ENCODE results near the gene CLASP1. TPM values are rescaled to one million over a fixed set of nuclear protein-coding genes. Genes with fewer than 3 reads are reported as not detected.

Gene CLASP1
- total and polyA plus RNA-seq, 2 of the 8 experiments (the other 6 are each of a cell fraction or from before 2014, with no cell fraction given), result 7.3 to 53.9 TPM

DNA sequence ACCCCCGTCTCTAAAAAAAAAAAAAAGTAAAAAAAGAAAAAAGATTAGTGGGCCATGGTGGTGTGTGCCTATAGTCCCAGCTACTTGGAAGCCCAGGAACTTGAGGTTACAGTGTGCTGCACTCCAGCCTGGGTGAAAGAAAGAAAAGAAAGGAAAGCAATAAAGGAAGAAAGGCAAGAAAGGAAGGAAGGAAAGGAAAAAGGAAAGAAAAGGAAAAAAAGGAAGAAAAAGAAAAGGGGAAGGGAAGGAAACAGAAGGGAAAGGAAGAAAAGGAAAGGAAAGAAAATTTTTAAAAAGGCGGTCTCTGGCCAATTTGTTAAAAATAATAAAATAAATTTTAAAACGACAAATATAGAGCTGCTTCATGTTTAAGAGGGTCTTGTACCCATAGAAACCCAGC lies 192.9 kb downstream of the CLASP1 start:
- 88% methylated on average over 3 of the region's 3 CpGs; no CpG with 5 or more reads in 1 of the 2 experiments for WGBS, 2 experiments (ENCODE audit: extremely low coverage in 1 of 2, insufficient coverage in 1 of 2, insufficient read length in 1 of 2, insufficient replicate concordance in 2 of 2, low coverage in 1 of 2, low lambda C conversion rate in 2 of 2, missing lambda C conversion rate in 1 of 2)
- Histone ChIP-seq H4K20me1 (replicated peaks in 1 of 2; ENCODE audit: control insufficient read depth in 1 of 2, insufficient read depth in 2 of 2, low read length in 2 of 2) (peaks cover 0 to 1% of the 10 kb centered on the region in 2 experiments), H2BK120ac (replicated peaks; ENCODE audit: low read depth, low read length) (no peak overlapping the region), H4K91ac (replicated peaks; ENCODE audit: insufficient read length, low read length) (no peak overlapping the region), H2BK12ac (ENCODE audit: low read depth, low read length) (no peak overlapping the region), H3K27ac (ENCODE audit: low read depth, low read length) (no peak overlapping the region), H3K9ac (replicated peaks in 1 of 4; ENCODE audit: extremely low read depth in 1 of 4, low read depth in 3 of 4, low read length in 3 of 4) (no peak overlapping the region), H3K23ac (ENCODE audit: insufficient read length) (no peak overlapping the region), H3K36me3 (ENCODE audit: control insufficient read depth in 2 of 4, insufficient read depth in 4 of 4, low read length in 3 of 4) (peaks cover 0 to 27% (median 5%) of the 10 kb centered on the region in 4 experiments; a peak in 3 of 8 replicates), H4K8ac (ENCODE audit: extremely low read depth, insufficient read depth, low read length) (no peak overlapping the region), H2BK5ac (ENCODE audit: low read depth, low read length) (no peak overlapping the region), H4K5ac (ENCODE audit: insufficient read length, low read depth, low read length) (no peak overlapping the region), H3K18ac (ENCODE audit: extremely low read depth, low read length) (no peak overlapping the region), H2BK15ac (ENCODE audit: low read length) (no peak overlapping the region), H3K4ac (replicated peaks; ENCODE audit: insufficient read length, low read depth, low read length) (no peak overlapping the region), H3K4me3 (ENCODE audit: extremely low read depth in 1 of 4, insufficient read depth in 2 of 4, low read depth in 3 of 4, low read length in 4 of 4) (no peak overlapping the region), H3K79me2 (ENCODE audit: control insufficient read depth in 1 of 2, insufficient read depth in 2 of 2, low read length in 2 of 2) (no peaks in the 10 kb centered on the region), H3K79me1 (ENCODE audit: low read depth, low read length) (no peaks in the 10 kb centered on the region), H3K4me2 (ENCODE audit: insufficient read depth in 1 of 2, low read depth in 2 of 2, low read length in 2 of 2) (no peak overlapping the region), H3K14ac (ENCODE audit: insufficient read length) (no peak overlapping the region), H3K9me3 (ENCODE audit: insufficient read depth in 2 of 2, low read depth in 1 of 2, low read length in 1 of 2) (no peaks in the 10 kb centered on the region), H2AK5ac (ENCODE audit: low read depth, low read length) (no peak overlapping the region), H2BK20ac (ENCODE audit: low read length) (no peak overlapping the region), H3K27me3 (replicated peaks in 1 of 4; ENCODE audit: control insufficient read depth in 3 of 4, extremely low read depth in 1 of 4, insufficient read depth in 3 of 4, low read length in 3 of 4) (no peaks in the 10 kb centered on the region), H3K4me1 (replicated peaks in 1 of 4; ENCODE audit: control insufficient read depth in 3 of 4, insufficient read depth in 4 of 4, low read length in 3 of 4) (no peaks in the 10 kb centered on the region), H2AFZ (ENCODE audit: low read length) (no peak overlapping the region), H3K23me2 (ENCODE audit: low read depth, low read length) (no peaks in the 10 kb centered on the region), H3K56ac (replicated peaks; ENCODE audit: insufficient read length, low read depth, low read length) (no peak overlapping the region)
- POLR2A ChIA-PET (ENCODE audit: partially characterized antibody), result no interaction called here
- DNase-seq (ENCODE audit: low read depth in 1 of 2, low spot score in 2 of 2), result no peak
- CTCF ChIA-PET (ENCODE audit: partially characterized antibody), result interaction anchor here (0.6 kb wide), 1 partner anchor 294 kb away, joined by 4 read pairs; no protein-coding TSS in a partner anchor
- no peak for FAIRE-seq
- no peak for TF ChIP-seq CBX8 (IDR thresholded peaks at IDR 0.05; ENCODE audit: borderline replicate concordance, low read depth, low read length)
- TF ChIP-seq, protein P1, sequence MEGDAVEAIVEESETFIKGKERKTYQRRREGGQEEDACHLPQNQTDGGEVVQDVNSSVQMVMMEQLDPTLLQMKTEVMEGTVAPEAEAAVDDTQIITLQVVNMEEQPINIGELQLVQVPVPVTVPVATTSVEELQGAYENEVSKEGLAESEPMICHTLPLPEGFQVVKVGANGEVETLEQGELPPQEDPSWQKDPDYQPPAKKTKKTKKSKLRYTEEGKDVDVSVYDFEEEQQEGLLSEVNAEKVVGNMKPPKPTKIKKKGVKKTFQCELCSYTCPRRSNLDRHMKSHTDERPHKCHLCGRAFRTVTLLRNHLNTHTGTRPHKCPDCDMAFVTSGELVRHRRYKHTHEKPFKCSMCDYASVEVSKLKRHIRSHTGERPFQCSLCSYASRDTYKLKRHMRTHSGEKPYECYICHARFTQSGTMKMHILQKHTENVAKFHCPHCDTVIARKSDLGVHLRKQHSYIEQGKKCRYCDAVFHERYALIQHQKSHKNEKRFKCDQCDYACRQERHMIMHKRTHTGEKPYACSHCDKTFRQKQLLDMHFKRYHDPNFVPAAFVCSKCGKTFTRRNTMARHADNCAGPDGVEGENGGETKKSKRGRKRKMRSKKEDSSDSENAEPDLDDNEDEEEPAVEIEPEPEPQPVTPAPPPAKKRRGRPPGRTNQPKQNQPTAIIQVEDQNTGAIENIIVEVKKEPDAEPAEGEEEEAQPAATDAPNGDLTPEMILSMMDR (IDR thresholded peaks at IDR 0.05; ENCODE audit: control extremely low read depth in 1 of 3, insufficient read depth in 1 of 3, low read depth in 1 of 3, low read length in 3 of 3), result no peak
- no peak for TF ChIP-seq MAFK (IDR thresholded peaks at IDR 0.05; ENCODE audit: low read depth, low read length)
- TF ChIP-seq SUZ12 (IDR thresholded peaks at IDR 0.05; ENCODE audit: low read length), result no peak

All from H1 (cell line).